ENCODE measurements around the gene GAS2L2. TPM values are rescaled to one million over a fixed set of nuclear protein-coding genes. Genes with fewer than 3 reads are reported as not detected.
A peak's percentile ranks its signal among the peaks of the same experiment; 100 is the strongest.

GAS2L2 gene
- total RNA-seq, 1 experiment from 2014 or later, result 0.05 TPM

- peak; percentile 43 for DNase-seq (ENCODE audit: low read depth)
Observed at GRCh38 chr17:35748341-35748841, 4.6 kb downstream of the GAS2L2 start.

- DNase-seq (ENCODE audit: low read depth), result peak; percentile 73
Observed at GRCh38 chr17:35747540-35748017, 5.5 kb downstream of the GAS2L2 start.

- no peak for DNase-seq (ENCODE audit: low read depth)
Observed at GRCh38 chr17:35745749-35746320, 7.2 kb downstream of the GAS2L2 start.

GRCh38 chr17:35745246-35745645, 7.8 kb downstream of the GAS2L2 start:
- no peak for DNase-seq (ENCODE audit: low read depth)

GRCh38 chr17:35744830-35745229, 8.2 kb downstream of the GAS2L2 start:
- DNase-seq (ENCODE audit: low read depth), result no peak

GRCh38 chr17:35743626-35744328, 9.3 kb downstream of the GAS2L2 start:
- peak; percentile 56 for DNase-seq (ENCODE audit: low read depth)

- no peak for DNase-seq (ENCODE audit: low read depth)
Observed at GRCh38 chr17:35742896-35743477, 10.1 kb downstream of the GAS2L2 start.

- no peak for DNase-seq (ENCODE audit: low read depth)
Observed at GRCh38 chr17:35742496-35742895, 10.5 kb downstream of the GAS2L2 start.

- DNase-seq (ENCODE audit: low read depth), result no peak
Observed at GRCh38 chr17:35740997-35741931, 11.8 kb downstream of the GAS2L2 start.

- DNase-seq (ENCODE audit: low read depth), result no peak
Observed at GRCh38 chr17:35740216-35740615, 12.8 kb downstream of the GAS2L2 start.

GRCh38 chr17:35738519-35739133, 14.4 kb downstream of the GAS2L2 start:
- DNase-seq (ENCODE audit: low read depth), result no peak

GRCh38 chr17:35736236-35736635, 16.8 kb downstream of the GAS2L2 start:
- no peak for DNase-seq (ENCODE audit: low read depth)

GRCh38 chr17:35735036-35735805, 17.8 kb downstream of the GAS2L2 start:
- DNase-seq (ENCODE audit: low read depth), result no peak

- no peak for DNase-seq (ENCODE audit: low read depth)
Observed at GRCh38 chr17:35734396-35734795, 18.6 kb downstream of the GAS2L2 start.

GRCh38 chr17:35733366-35733765, 19.7 kb downstream of the GAS2L2 start:
- no peak for DNase-seq (ENCODE audit: low read depth)

- DNase-seq (ENCODE audit: low read depth), result no peak
Observed at GRCh38 chr17:35732806-35733136, 20.3 kb downstream of the GAS2L2 start.

- no peak for DNase-seq (ENCODE audit: low read depth)
Observed at GRCh38 chr17:35731917-35732805, 20.9 kb downstream of the GAS2L2 start.

GRCh38 chr17:35731239-35731916, 21.7 kb downstream of the GAS2L2 start, which contains the start of gene RASL10B:
TSS of gene RASL10B (plus strand) at chr17:35731639. CDS start at chr17:35735185, 3,546 bp downstream.
- DNase-seq (ENCODE audit: low read depth), result peak; percentile 38

All from HT1080 (cell line).